ENCODE results near the gene RAX.

DNA sequence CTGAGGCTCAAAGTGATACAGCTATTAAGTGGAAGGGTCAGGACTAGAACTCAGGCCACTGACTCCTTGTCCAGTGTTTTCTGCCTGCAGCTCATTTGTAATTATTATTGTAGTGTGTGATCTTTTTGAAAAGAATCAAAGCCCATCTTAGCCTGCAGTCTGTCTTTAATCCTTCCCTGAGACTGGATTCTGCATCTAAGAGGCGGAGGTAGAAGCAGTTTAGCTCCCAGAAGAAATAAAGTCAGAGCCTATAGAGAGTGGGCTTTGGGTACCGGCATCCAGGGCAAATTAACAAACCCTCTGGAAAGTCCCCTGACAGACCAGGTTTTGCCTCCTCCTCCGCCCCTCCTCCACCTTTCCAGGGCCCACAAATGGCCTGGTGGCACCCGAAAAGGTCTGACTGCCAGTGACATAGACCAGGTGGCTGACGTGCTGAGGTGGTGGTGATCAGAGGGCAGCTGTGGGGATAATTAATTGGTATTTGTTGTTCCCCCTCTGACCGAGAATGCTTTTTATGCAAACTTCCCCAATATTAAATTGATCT, 2.2 kb upstream of the RAX start:
- no peak for TF ChIP-seq CTCF (IDR thresholded peaks at IDR 0.05; ENCODE audit: low read depth, low read length, poor library complexity, severe bottlenecking)
- no peak for TF ChIP-seq EZH2phosphoT487 (IDR thresholded peaks at IDR 0.05; ENCODE audit: borderline replicate concordance, low read length)

All from DOHH2 (cell line).